GM12878 (cell line): ENCODE results near the gene MDM4. TPM values are rescaled to one million over a fixed set of nuclear protein-coding genes. Genes with fewer than 3 reads are reported as not detected.

Experiments
- ASH2L ChIP-seq: fragments of 300-600, 200-600 bp; sonication (generic); IDR thresholded peaks from 2 replicates; pipeline ENCODE4 v1.6.1; 2017; ENCODE audit warnings: low read depth, mild to moderate bottlenecking, borderline replicate concordance
- ATF3 ChIP-seq: IDR thresholded peaks from 2 replicates; pipeline ENCODE4 v1.6.1; 2011; ENCODE audit warnings: low read depth, mild to moderate bottlenecking, low read length, moderate library complexity, borderline replicate concordance; ENCODE audit errors: extremely low read depth
- ATF7 ChIP-seq: fragments of 450-650 bp; IDR thresholded peaks from 2 replicates; pipeline ENCODE4 v1.6.1; 2016; ENCODE audit warnings: low read depth, mild to moderate bottlenecking
- CBX5 ChIP-seq: sonication (generic); IDR thresholded peaks from 2 replicates; pipeline ENCODE4 v1.6.1; 2016; ENCODE audit warnings: low read depth, moderate library complexity, mild to moderate bottlenecking, inconsistent platforms
- CREB1 ChIP-seq: IDR thresholded peaks from 2 replicates; pipeline ENCODE4 v1.6.1; 2012; ENCODE audit warnings: low read depth, mild to moderate bottlenecking, inconsistent platforms
- EP300 ChIP-seq, 2 experiments: fragments of 150-350 bp in 1 of 2; IDR thresholded peaks; 2 replicates each; pipeline ENCODE4 v1.6.1; 2011 to 2012; ENCODE audit warnings: low read depth in 2 of 2, low read length in 2 of 2, borderline replicate concordance in 1 of 2, improper control_type of control experiment in 1 of 2, inconsistent platforms in 1 of 2; ENCODE audit not compliant: control insufficient read depth in 1 of 2
- HSF1 ChIP-seq: fragments of 150-350 bp; IDR thresholded peaks from 2 replicates; pipeline ENCODE4 v1.6.1; 2014; ENCODE audit warnings: mild to moderate bottlenecking, low read depth, low read length
- IRF5 ChIP-seq: fragments of 450-650 bp; IDR thresholded peaks from 2 replicates; pipeline ENCODE4 v1.6.1; 2017; ENCODE audit warnings: borderline replicate concordance
- MLLT1 ChIP-seq: fragments of 450-650 bp; IDR thresholded peaks from 2 replicates; pipeline ENCODE4 v1.6.1; 2016; ENCODE audit warnings: mild to moderate bottlenecking
- NBN ChIP-seq: fragments of 450-650 bp; IDR thresholded peaks from 2 replicates; pipeline ENCODE4 v1.6.1; 2016
- NKRF ChIP-seq: fragments of 450-650 bp; conservative IDR thresholded peaks from 2 replicates; pipeline ENCODE4 v1.6.1; 2017; ENCODE audit warnings: mild to moderate bottlenecking, moderate library complexity
- RELB ChIP-seq: fragments of 450-650 bp; IDR thresholded peaks from 2 replicates; pipeline ENCODE4 v1.6.1; 2017; ENCODE audit warnings: low read depth, mild to moderate bottlenecking, moderate library complexity
- SIN3A ChIP-seq: IDR thresholded peaks from 2 replicates; pipeline ENCODE4 v1.6.1; 2012; ENCODE audit warnings: low read depth, low read length, improper control_type of control experiment
- SP1 ChIP-seq: IDR thresholded peaks from one replicate; pipeline ENCODE4 v1.6.1; 2011; ENCODE audit warnings: low read depth, low read length
- SPI1 ChIP-seq: IDR thresholded peaks from 2 replicates; pipeline ENCODE4 v1.6.1; 2011; ENCODE audit warnings: low read depth, mild to moderate bottlenecking, low read length, moderate library complexity, borderline replicate concordance; ENCODE audit not compliant: insufficient read depth
- STAT1 ChIP-seq: fragments of 450-650 bp; conservative IDR thresholded peaks from 2 replicates; pipeline ENCODE4 v1.6.1; 2014; ENCODE audit warnings: antibody characterized with exemption, mild to moderate bottlenecking
- TAF1 ChIP-seq: IDR thresholded peaks from 2 replicates; pipeline ENCODE4 v1.6.1; 2011; ENCODE audit warnings: mild to moderate bottlenecking, low read depth, low read length, borderline replicate concordance
- TBL1XR1 ChIP-seq: IDR thresholded peaks from 2 replicates; pipeline ENCODE4 v1.6.1; 2012; ENCODE audit warnings: low read depth, low read length, improper control_type of control experiment
- ZNF217 ChIP-seq: fragments of 450-650 bp; IDR thresholded peaks from 2 replicates; pipeline ENCODE4 v1.6.1; 2017; ENCODE audit warnings: antibody characterized with exemption, mild to moderate bottlenecking
- ZNF622 ChIP-seq: fragments of 450-650 bp; IDR thresholded peaks from 2 replicates; pipeline ENCODE4 v1.6.1; 2017; ENCODE audit warnings: mild to moderate bottlenecking, inconsistent platforms
- ZSCAN29 ChIP-seq: fragments of 450-650 bp; IDR thresholded peaks from 2 replicates; pipeline ENCODE4 v1.6.1; 2017; ENCODE audit warnings: mild to moderate bottlenecking, moderate library complexity
- polyA plus RNA-seq, 11 experiments: library from polyadenylated mRNA; depleted of rRNA in 4 of 11; unstranded in 6 of 11; stranded (reverse) in 5 of 11; fragments of >200 nt; fragmentation: Nextera tagmentation in 4 of 11; fragmentation: Illumina TruSeq in 1 of 11; extraction: Ambion mirVana in 4 of 11; extraction: Trizol in 1 of 11; gene quantifications; 1 replicate in 1 of 11; 2 replicates in 10 of 11; pipeline versions ENCODE4 v1.2.1 to v1.2.3, GENCODE V29; 2011 to 2016; ENCODE audit warnings: inconsistent platforms in 2 of 11, missing spikeins in 2 of 11, low read depth in 1 of 11
- total RNA-seq, 4 experiments: library from RNA; depleted of rRNA in 3 of 4; stranded (reverse); fragments of >200 nt in 3 of 4; fragmentation: Illumina TruSeq in 1 of 4; extraction: Trizol in 1 of 4; gene quantifications; 2 replicates each; pipeline versions ENCODE4 v1.2.1 to v1.2.3, GENCODE V29; 2013 to 2021

Gene MDM4
- total and polyA plus RNA-seq, 10 of the 15 experiments (the other 5 are each of a cell fraction or from before 2014, with no cell fraction given): 2.5 to 74.4 (median 22.7) TPM

- TF ChIP-seq TBL1XR1 (peak; percentile 83; the same call in 1 of the 2 replicates), HSF1 (no peak; the same call in 1 of the 2 replicates), IRF5 (no peak), EP300 (IDR thresholded peaks at IDR 0.05; ENCODE audit: borderline replicate concordance in 1 of 2, control insufficient read depth in 1 of 2, low read depth in 2 of 2, low read length in 2 of 2) (peak in 1 of 2 experiments; percentile 66; a peak in 1 of 4 replicates), ASH2L (no peak), ZNF217 (peak; percentile 88), STAT1 (peak; percentile 70; the same call in 1 of the 2 replicates), ZNF622 (no peak), ZSCAN29 (peak; percentile 86), SP1 (no peak), SPI1 (no peak), CREB1 (peak; percentile 48; the same call in 1 of the 2 replicates), ATF3 (no peak), CBX5 (no peak), MLLT1 (peak; percentile 70; the same call in 1 of the 2 replicates), SIN3A (no peak), RELB (peak; percentile 54; the same call in 1 of the 2 replicates), ATF7 (peak; percentile 34), TAF1 (0 out of 2 replicates have a peak, but pooled peaks have one; percentile 27), NBN (peak; percentile 93), NKRF (0 out of 2 replicates have a peak, but pooled peaks have one; percentile 55)
These were observed 9.8 kb upstream of the MDM4 start (continued) for GRCh38 chr1:204506201-204506968.
